WTC11 (cell line): ENCODE results near the gene TNN. TPM values are rescaled to one million over a fixed set of nuclear protein-coding genes. Genes with fewer than 3 reads are reported as not detected.

Experiments
- ATAC-seq: fragments of 200-7000 bp; cut with Tn5 transposase; 2 replicates; pipeline ENCODE4 v1.10.0; 2021; ENCODE audit warnings: mild to moderate bottlenecking, moderate library complexity
- CTCF ChIA-PET: fragments of 300-600 bp; sonication (Branson Sonifier 250); formaldehyde crosslinking; loops from one replicate; lab custom pipeline; 2021; ENCODE audit warnings: antibody characterized with exemption; lab: Charles Lee
- POLR2A ChIA-PET: fragments of 350-600 bp; sonication (Branson Sonifier 250); formaldehyde crosslinking; loops from one replicate; lab custom pipeline; 2021; ENCODE audit warnings: antibody characterized with exemption; lab: Charles Lee
- DNase-seq: peaks from one replicate; pipeline ENCODE4 v3.0.0; 2021; ENCODE audit warnings: low spot score
- H3K27ac Mint-ChIP-seq: 2 replicates; pipeline ENCODE4 v1.8.0; 2021; ENCODE audit warnings: mixed read lengths
- H3K27me3 Mint-ChIP-seq: 2 replicates; pipeline ENCODE4 v1.8.0; 2021; ENCODE audit warnings: low read depth, mild to moderate bottlenecking, moderate library complexity, mixed read lengths
- H3K36me3 Mint-ChIP-seq: 2 replicates; pipeline ENCODE4 v1.8.0; 2021; ENCODE audit warnings: mixed read lengths
- H3K4me1 Mint-ChIP-seq: 2 replicates; pipeline ENCODE4 v1.8.0; 2022; ENCODE audit warnings: mixed read lengths
- H3K4me3 Mint-ChIP-seq: 2 replicates; pipeline ENCODE4 v1.8.0; 2021; ENCODE audit warnings: mild to moderate bottlenecking, moderate library complexity, mixed read lengths
- H3K9me3 Mint-ChIP-seq: 2 replicates; pipeline ENCODE4 v1.8.0; 2021; ENCODE audit warnings: mixed read lengths
- ATF3 ChIP-seq: sonication (generic); formaldehyde crosslinking; conservative IDR thresholded peaks from 2 replicates; pipeline ENCODE4 v1.8.1; 2022; ENCODE audit warnings: mild to moderate bottlenecking, missing genetic modification reagents
- E2F4 ChIP-seq: sonication (generic); formaldehyde crosslinking; IDR thresholded peaks from 2 replicates; pipeline ENCODE4 v1.8.1; 2022; ENCODE audit warnings: low read depth, mild to moderate bottlenecking, moderate library complexity, missing genetic modification reagents, borderline replicate concordance
- E2F5 ChIP-seq: sonication (generic); formaldehyde crosslinking; IDR thresholded peaks from 2 replicates; pipeline ENCODE4 v1.8.1; 2022; ENCODE audit warnings: mild to moderate bottlenecking, moderate library complexity, missing genetic modification reagents
- ETV6 ChIP-seq: sonication (generic); formaldehyde crosslinking; IDR thresholded peaks from 2 replicates; pipeline ENCODE4 v1.8.1; 2022; ENCODE audit warnings: mild to moderate bottlenecking, missing genetic modification reagents
- IRF1 ChIP-seq: sonication (generic); formaldehyde crosslinking; IDR thresholded peaks from 2 replicates; pipeline ENCODE4 v1.8.0; 2023; ENCODE audit warnings: missing genetic modification reagents
- JAZF1 ChIP-seq: fragments of 250-450 bp; sonication (Bioruptor Pico); IDR thresholded peaks from 2 replicates; pipeline ENCODE4 v1.9.0; 2021; ENCODE audit warnings: moderate library complexity, mild to moderate bottlenecking, inconsistent platforms
- MAX ChIP-seq: sonication (generic); formaldehyde crosslinking; IDR thresholded peaks from 2 replicates; pipeline ENCODE4 v1.8.0; 2022; ENCODE audit warnings: mild to moderate bottlenecking, missing genetic modification reagents
- MXD4 ChIP-seq: fragments of 250-450 bp; sonication (Bioruptor Pico); IDR thresholded peaks from 2 replicates; pipeline ENCODE4 v1.8.0; 2021; ENCODE audit warnings: mild to moderate bottlenecking, moderate library complexity, borderline replicate concordance
- NFATC4 ChIP-seq: fragments of 250-450 bp; sonication (Bioruptor Pico); IDR thresholded peaks from 2 replicates; pipeline ENCODE4 v1.9.0; 2021; ENCODE audit warnings: mild to moderate bottlenecking
- NFE2L1 ChIP-seq: sonication (generic); formaldehyde crosslinking; IDR thresholded peaks from 2 replicates; pipeline ENCODE4 v1.8.1; 2023; ENCODE audit warnings: missing genetic modification reagents
- OVOL2 ChIP-seq: fragments of 250-450 bp; sonication (Bioruptor Pico); IDR thresholded peaks from 2 replicates; pipeline ENCODE4 v1.9.0; 2021; ENCODE audit warnings: mild to moderate bottlenecking, borderline replicate concordance
- PREB ChIP-seq: sonication (generic); formaldehyde crosslinking; IDR thresholded peaks from 2 replicates; pipeline ENCODE4 v1.8.1; 2022; ENCODE audit warnings: mild to moderate bottlenecking, missing genetic modification reagents, moderate library complexity, borderline replicate concordance
- RELA ChIP-seq: sonication (generic); formaldehyde crosslinking; IDR thresholded peaks from 2 replicates; pipeline ENCODE4 v1.8.1; 2022; ENCODE audit warnings: missing genetic modification reagents, mild to moderate bottlenecking, borderline replicate concordance
- USF2 ChIP-seq: sonication (generic); formaldehyde crosslinking; IDR thresholded peaks from 2 replicates; pipeline ENCODE4 v1.8.1; 2023; ENCODE audit warnings: mild to moderate bottlenecking, missing genetic modification reagents, moderate library complexity
- ZBTB43 ChIP-seq: sonication (generic); formaldehyde crosslinking; IDR thresholded peaks from 2 replicates; pipeline ENCODE4 v1.8.1; 2023; ENCODE audit warnings: mild to moderate bottlenecking, missing genetic modification reagents
- ZNF281 ChIP-seq: sonication (generic); formaldehyde crosslinking; IDR thresholded peaks from 2 replicates; pipeline ENCODE4 v1.8.0; 2023; ENCODE audit warnings: mild to moderate bottlenecking, missing genetic modification reagents
- ZNF532 ChIP-seq: fragments of 250-450 bp; sonication (Bioruptor Pico); IDR thresholded peaks from 2 replicates; pipeline ENCODE4 v1.9.0; 2021; ENCODE audit warnings: mild to moderate bottlenecking, borderline replicate concordance
- ZNF671 ChIP-seq: fragments of 250-450 bp; sonication (Bioruptor Pico); IDR thresholded peaks from 2 replicates; pipeline ENCODE4 v1.8.0; 2021; ENCODE audit warnings: mild to moderate bottlenecking
- total RNA-seq: library from RNA; stranded (reverse); gene quantifications from 3 replicates; pipeline ENCODE4 v1.2.3, GENCODE V29; 2021

The TNN gene
- total RNA-seq, 1 experiment from 2014 or later = 0.44 TPM

- ChIA-PET CTCF (interaction anchor here (0.9 to 3.1 kb wide), 3 partner anchors 37 to 114 kb away, joined by 3 to 16 read pairs (median 4); no protein-coding TSS in a partner anchor), POLR2A (interaction anchor here (1.1 kb wide), 1 partner anchor 13 kb away, joined by 4 read pairs; no protein-coding TSS in a partner anchor)
- Mint-ChIP-seq H3K4me3 (no peak overlapping the region), H3K9me3 (no peaks in the 10 kb centered on the region), H3K27me3 (no peaks in the 10 kb centered on the region), H3K36me3 (no peaks in the 10 kb centered on the region), H3K4me1 (peaks cover 22% of the 10 kb centered on the region), H3K27ac (no peak overlapping the region)
- no peak for DNase-seq
- peak; percentile 41 for ATAC-seq
- TF ChIP-seq MAX (CRISPR knock-in tag) (no peak), ZNF281 (CRISPR knock-in tag) (no peak), ZNF532 (CRISPR knock-in tag) (no peak), ZNF671 (CRISPR knock-in tag) (no peak), IRF1 (CRISPR knock-in tag) (no peak), JAZF1 (CRISPR knock-in tag) (no peak)
Observed at GRCh38 chr1:175036476-175036875, 31.2 kb upstream of the TNN start.

GRCh38 chr1:175037416-175037815 is 30.2 kb upstream of the TNN start:
- Mint-ChIP-seq H3K4me1 (peaks cover 22% of the 10 kb centered on the region), H3K36me3 (no peaks in the 10 kb centered on the region), H3K27ac (no peak overlapping the region)
- CTCF ChIA-PET = interaction anchor here (1.1 to 3.1 kb wide), 3 partner anchors 36 to 114 kb away, joined by 4 to 16 read pairs (median 4); no protein-coding TSS in a partner anchor
- POLR2A ChIA-PET = no interaction called here
- no peak for DNase-seq
- TF ChIP-seq E2F5 (CRISPR knock-in tag) (no peak), E2F4 (CRISPR knock-in tag) (no peak), NFE2L1 (no peak), ZBTB43 (CRISPR knock-in tag) (no peak), ETV6 (no peak), USF2 (CRISPR knock-in tag) (no peak), OVOL2 (CRISPR knock-in tag) (no peak), MXD4 (CRISPR knock-in tag) (no peak), NFATC4 (no peak), ATF3 (CRISPR knock-in tag) (no peak), RELA (CRISPR knock-in tag) (no peak), PREB (no peak)
- TF ChIP-seq, all 79 proteins: peak for 0
- no peak overlapping the region for H3K4me3 Mint-ChIP-seq
- H3K9me3 Mint-ChIP-seq = no peaks in the 10 kb centered on the region
- no peak for ATAC-seq
- no peaks in the 10 kb centered on the region for H3K27me3 Mint-ChIP-seq
